Left kidney (tissue), 1 donor: ENCODE measurements around the gene FNDC3B. TPM values are rescaled to one million over a fixed set of nuclear protein-coding genes. Genes with fewer than 3 reads are reported as not detected.

Experiments
- polyA plus RNA-seq: library from polyadenylated mRNA; unstranded; fragments of 120-200 nt; gene quantifications from one replicate; pipeline ENCODE4 v1.2.1, GENCODE V29; 2013; ENCODE audit not compliant: insufficient read length

The FNDC3B gene
- polyA plus RNA-seq, 1 donor: 62.2 TPM

Other genes with a start within 250 kb of the FNDC3B start
- gene PLD1, start 229.1 kb upstream of the FNDC3B start, polyA plus RNA-seq: 15.7 TPM
- gene TMEM212, start 196.2 kb upstream of the FNDC3B start, polyA plus RNA-seq: 0.32 TPM